ENCODE data around the gene PEX5L. TPM values are rescaled to one million over a fixed set of nuclear protein-coding genes. Genes with fewer than 3 reads are reported as not detected.

Gene PEX5L
- total RNA-seq, 2 experiments from 2014 or later = not detected

DNA sequence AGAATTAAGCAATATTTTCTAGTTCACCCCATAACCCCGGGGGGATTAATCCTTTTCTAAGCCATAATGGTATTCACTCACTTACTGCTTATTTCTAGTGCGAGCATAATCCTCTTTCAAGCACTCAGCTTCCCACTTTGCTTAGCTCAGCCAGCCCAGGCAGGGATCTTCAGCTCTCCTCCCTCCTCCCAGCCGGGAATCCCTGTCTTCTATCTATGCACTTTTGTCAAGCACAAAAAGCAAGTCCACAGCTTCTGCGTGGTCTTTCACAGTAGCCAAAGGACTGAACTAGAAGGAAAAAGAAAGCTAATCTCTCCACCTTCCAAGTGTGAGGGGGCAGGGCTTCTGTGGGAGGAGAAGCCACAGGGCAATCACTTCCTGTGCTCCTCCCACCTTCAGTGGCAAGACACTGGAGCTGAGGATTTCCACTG lies 62.8 kb downstream of the PEX5L start:
- intact Hi-C loops (cut with DNase I, micrococcal nuclease) = no loop called here
- Histone ChIP-seq H3K9me3 (ENCODE audit: control insufficient read depth in 1 of 2, insufficient read depth in 1 of 2, low read length in 2 of 2) (no peaks in the 10 kb centered on the region), H3K27ac (ENCODE audit: low read depth in 1 of 2, low read length in 2 of 2) (no peak overlapping the region), H3K4me3 (ENCODE audit: low read length) (no peak overlapping the region), H3K36me3 (ENCODE audit: insufficient read depth, low read length) (no peaks in the 10 kb centered on the region), H3K4me1 (ENCODE audit: insufficient read depth, low read length) (no peaks in the 10 kb centered on the region), H3K27me3 (ENCODE audit: control insufficient read depth in 1 of 2, insufficient read depth in 2 of 2, low read length in 2 of 2) (peaks cover 0 to 4% of the 10 kb centered on the region in 2 experiments)
- CTCF ChIA-PET = no interaction called here
- POLR2A ChIA-PET = no interaction called here
- Mint-ChIP-seq H3K27ac (no peak overlapping the region), H3K4me3 (no peak overlapping the region), H3K36me3 (ENCODE audit: low read depth) (no peaks in the 10 kb centered on the region), H3K27me3 (peaks cover 5% of the 10 kb centered on the region), H3K4me1 (ENCODE audit: low read depth) (no peaks in the 10 kb centered on the region), H3K9me3 (no peaks in the 10 kb centered on the region)
- no peak for DNase-seq
- ATAC-seq (ENCODE audit: poor library complexity) = no peak
- TF ChIP-seq, protein P1, sequence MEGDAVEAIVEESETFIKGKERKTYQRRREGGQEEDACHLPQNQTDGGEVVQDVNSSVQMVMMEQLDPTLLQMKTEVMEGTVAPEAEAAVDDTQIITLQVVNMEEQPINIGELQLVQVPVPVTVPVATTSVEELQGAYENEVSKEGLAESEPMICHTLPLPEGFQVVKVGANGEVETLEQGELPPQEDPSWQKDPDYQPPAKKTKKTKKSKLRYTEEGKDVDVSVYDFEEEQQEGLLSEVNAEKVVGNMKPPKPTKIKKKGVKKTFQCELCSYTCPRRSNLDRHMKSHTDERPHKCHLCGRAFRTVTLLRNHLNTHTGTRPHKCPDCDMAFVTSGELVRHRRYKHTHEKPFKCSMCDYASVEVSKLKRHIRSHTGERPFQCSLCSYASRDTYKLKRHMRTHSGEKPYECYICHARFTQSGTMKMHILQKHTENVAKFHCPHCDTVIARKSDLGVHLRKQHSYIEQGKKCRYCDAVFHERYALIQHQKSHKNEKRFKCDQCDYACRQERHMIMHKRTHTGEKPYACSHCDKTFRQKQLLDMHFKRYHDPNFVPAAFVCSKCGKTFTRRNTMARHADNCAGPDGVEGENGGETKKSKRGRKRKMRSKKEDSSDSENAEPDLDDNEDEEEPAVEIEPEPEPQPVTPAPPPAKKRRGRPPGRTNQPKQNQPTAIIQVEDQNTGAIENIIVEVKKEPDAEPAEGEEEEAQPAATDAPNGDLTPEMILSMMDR (IDR thresholded peaks at IDR 0.05) = no peak

DNA sequence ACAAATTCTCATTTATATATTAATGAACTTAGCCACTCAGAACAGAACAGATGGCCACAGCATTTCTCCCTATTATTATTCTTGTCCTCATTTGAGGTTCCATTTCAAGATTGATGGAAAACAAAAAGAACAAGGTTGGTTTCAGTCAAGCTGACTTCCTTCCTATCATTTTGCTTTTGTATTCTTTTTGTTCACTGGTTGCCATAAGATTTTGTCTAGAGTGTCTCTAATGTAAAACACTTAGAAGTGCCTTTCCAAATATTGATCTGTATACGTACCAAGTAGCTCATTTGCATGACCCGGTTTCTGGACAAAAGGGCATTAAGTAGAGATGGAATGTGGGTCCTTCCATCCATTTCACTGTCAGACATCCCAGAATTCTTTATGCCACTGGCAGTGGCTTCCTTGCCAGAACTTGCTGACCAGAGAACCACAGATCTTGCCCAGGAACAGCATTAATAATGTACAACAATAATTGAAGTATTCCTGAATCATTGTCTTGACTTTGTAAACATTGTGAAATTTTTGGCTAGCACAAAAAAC lies 63.8 kb downstream of the PEX5L start:
- ChIA-PET CTCF (no interaction called here), POLR2A (no interaction called here)
- DNase-seq (no peak), ATAC-seq (ENCODE audit: poor library complexity) (no peak)
- Histone ChIP-seq H3K27ac (ENCODE audit: low read depth in 1 of 2, low read length in 2 of 2) (no peak overlapping the region), H3K9me3 (ENCODE audit: control insufficient read depth in 1 of 2, insufficient read depth in 1 of 2, low read length in 2 of 2) (no peaks in the 10 kb centered on the region), H3K27me3 (ENCODE audit: control insufficient read depth in 1 of 2, insufficient read depth in 2 of 2, low read length in 2 of 2) (peaks cover 0 to 4% of the 10 kb centered on the region in 2 experiments), H3K36me3 (ENCODE audit: insufficient read depth, low read length) (no peaks in the 10 kb centered on the region), H3K4me3 (ENCODE audit: low read length) (no peak overlapping the region), H3K4me1 (ENCODE audit: insufficient read depth, low read length) (no peaks in the 10 kb centered on the region)
- Mint-ChIP-seq H3K4me3 (no peak overlapping the region), H3K4me1 (ENCODE audit: low read depth) (no peaks in the 10 kb centered on the region), H3K9me3 (no peaks in the 10 kb centered on the region), H3K36me3 (ENCODE audit: low read depth) (no peaks in the 10 kb centered on the region), H3K27me3 (peaks cover 5% of the 10 kb centered on the region), H3K27ac (no peak overlapping the region)
- intact Hi-C loops (cut with DNase I, micrococcal nuclease) = no loop called here
- TF ChIP-seq, protein P1 (IDR thresholded peaks at IDR 0.05) = no peak

DNA sequence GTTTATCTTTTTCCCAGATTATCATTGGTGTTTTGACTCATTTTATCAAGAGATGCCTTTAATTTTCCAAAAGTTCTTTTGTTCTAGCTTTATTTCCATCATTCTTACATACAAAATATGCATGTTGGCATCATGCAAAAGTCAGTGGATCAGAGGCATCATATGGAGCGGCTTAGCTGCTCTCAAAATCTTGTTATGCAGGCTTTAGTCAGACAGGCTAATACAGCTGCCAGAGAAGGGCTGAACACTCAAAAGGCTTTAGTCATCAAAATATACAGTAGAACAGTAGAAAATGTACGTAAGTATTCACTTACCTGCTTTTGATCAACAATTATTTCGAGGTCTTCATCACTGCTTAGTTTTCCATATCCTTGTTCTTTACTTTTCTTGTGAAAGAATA lies 65.5 kb downstream of the PEX5L start:
- POLR2A ChIA-PET = no interaction called here
- H3K4me3 ChIP-seq (ENCODE audit: low read length) = no peak overlapping the region
- DNase-seq (no peak), ATAC-seq (ENCODE audit: poor library complexity) (no peak)
- no peaks in the 10 kb centered on the region for H3K4me1 ChIP-seq (ENCODE audit: insufficient read depth, low read length)
- H3K36me3 ChIP-seq (ENCODE audit: insufficient read depth, low read length) = no peaks in the 10 kb centered on the region
- H3K9me3 ChIP-seq (ENCODE audit: control insufficient read depth in 1 of 2, insufficient read depth in 1 of 2, low read length in 2 of 2) = no peaks in the 10 kb centered on the region
- H3K27me3 ChIP-seq (ENCODE audit: control insufficient read depth in 1 of 2, insufficient read depth in 2 of 2, low read length in 2 of 2) = peaks cover 0 to 4% of the 10 kb centered on the region in 2 experiments
- Mint-ChIP-seq H3K4me3 (no peak overlapping the region), H3K27me3 (peaks cover 12% of the 10 kb centered on the region), H3K36me3 (ENCODE audit: low read depth) (no peaks in the 10 kb centered on the region), H3K27ac (no peak overlapping the region), H3K9me3 (no peaks in the 10 kb centered on the region), H3K4me1 (ENCODE audit: low read depth) (no peaks in the 10 kb centered on the region)
- CTCF ChIA-PET = no interaction called here
- TF ChIP-seq, protein P1 (IDR thresholded peaks at IDR 0.05) = no peak
- intact Hi-C loops (cut with DNase I, micrococcal nuclease) = no loop called here
- no peak overlapping the region for H3K27ac ChIP-seq (ENCODE audit: low read depth in 1 of 2, low read length in 2 of 2)

Data from CD4-positive, alpha-beta T cell (primary cell).